Measurements from ENCODE around the gene EIF4H.

DNA sequence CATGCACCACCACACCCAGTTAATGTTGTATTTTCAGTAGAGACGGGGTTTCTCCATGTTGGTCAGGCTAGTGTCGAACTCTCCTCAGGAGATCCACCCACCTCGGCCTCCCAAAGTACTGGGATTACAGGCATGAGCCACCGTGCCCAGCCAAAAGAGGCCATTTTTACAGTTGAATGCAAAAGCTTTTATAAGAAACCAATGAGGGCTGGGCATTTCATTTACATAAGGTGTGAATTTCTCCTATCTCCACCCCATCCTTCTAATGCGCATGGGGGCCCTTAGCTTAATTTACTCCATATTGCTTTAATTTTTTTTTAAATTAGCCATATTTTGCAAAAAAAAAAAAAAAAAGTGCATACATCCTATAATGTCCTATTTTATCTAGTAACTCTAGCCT, 25.1 kb upstream of the EIF4H start:
- TF ChIP-seq MYC (IDR thresholded peaks at IDR 0.05; ENCODE audit: low read depth, low read length) = no peak
- TF ChIP-seq, protein P1, sequence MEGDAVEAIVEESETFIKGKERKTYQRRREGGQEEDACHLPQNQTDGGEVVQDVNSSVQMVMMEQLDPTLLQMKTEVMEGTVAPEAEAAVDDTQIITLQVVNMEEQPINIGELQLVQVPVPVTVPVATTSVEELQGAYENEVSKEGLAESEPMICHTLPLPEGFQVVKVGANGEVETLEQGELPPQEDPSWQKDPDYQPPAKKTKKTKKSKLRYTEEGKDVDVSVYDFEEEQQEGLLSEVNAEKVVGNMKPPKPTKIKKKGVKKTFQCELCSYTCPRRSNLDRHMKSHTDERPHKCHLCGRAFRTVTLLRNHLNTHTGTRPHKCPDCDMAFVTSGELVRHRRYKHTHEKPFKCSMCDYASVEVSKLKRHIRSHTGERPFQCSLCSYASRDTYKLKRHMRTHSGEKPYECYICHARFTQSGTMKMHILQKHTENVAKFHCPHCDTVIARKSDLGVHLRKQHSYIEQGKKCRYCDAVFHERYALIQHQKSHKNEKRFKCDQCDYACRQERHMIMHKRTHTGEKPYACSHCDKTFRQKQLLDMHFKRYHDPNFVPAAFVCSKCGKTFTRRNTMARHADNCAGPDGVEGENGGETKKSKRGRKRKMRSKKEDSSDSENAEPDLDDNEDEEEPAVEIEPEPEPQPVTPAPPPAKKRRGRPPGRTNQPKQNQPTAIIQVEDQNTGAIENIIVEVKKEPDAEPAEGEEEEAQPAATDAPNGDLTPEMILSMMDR (IDR thresholded peaks at IDR 0.05; ENCODE audit: extremely low read depth in 1 of 2, insufficient read depth in 1 of 2, low read depth in 1 of 2, low read length in 2 of 2) = no peak
- TF ChIP-seq POLR2AphosphoS5 (IDR thresholded peaks at IDR 0.05; ENCODE audit: insufficient read depth, low read depth, low read length) = no peak
- TF ChIP-seq, protein P2, sequence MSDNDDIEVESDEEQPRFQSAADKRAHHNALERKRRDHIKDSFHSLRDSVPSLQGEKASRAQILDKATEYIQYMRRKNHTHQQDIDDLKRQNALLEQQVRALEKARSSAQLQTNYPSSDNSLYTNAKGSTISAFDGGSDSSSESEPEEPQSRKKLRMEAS (IDR thresholded peaks at IDR 0.05; ENCODE audit: insufficient read depth, insufficient read length) = no peak
- no peak for TF ChIP-seq EZH2 (IDR thresholded peaks at IDR 0.05; ENCODE audit: borderline replicate concordance, low read depth, low read length, severe bottlenecking)
- no peak for TF ChIP-seq POLR2A (IDR thresholded peaks at IDR 0.05; ENCODE audit: low read depth, low read length)
- no peak for TF ChIP-seq GATA2 (IDR thresholded peaks at IDR 0.05; ENCODE audit: insufficient read depth, insufficient read length, low read depth, low read length)
- TF ChIP-seq JUN (IDR thresholded peaks at IDR 0.05; ENCODE audit: borderline replicate concordance, insufficient read depth, insufficient read length, low read depth) = no peak
- no peak for TF ChIP-seq FOS (IDR thresholded peaks at IDR 0.05; ENCODE audit: borderline replicate concordance, insufficient read depth, low read length)
